Neural progenitor cell (in vitro differentiated cells): ENCODE results near the gene PFDN4.

Source experiments
- EZH2 ChIP-seq: fragments of 200-600 bp; sonication (generic); IDR thresholded peaks from 2 replicates; pipeline ENCODE4 v1.6.1; 2017; ENCODE audit warnings: antibody characterized with exemption, mild to moderate bottlenecking, moderate library complexity
- EZH2phosphoT487 ChIP-seq: fragments of 200-600 bp; sonication (generic); IDR thresholded peaks from 2 replicates; pipeline ENCODE4 v1.6.1; 2017; ENCODE audit warnings: antibody characterized with exemption
- TF ChIP-seq, protein P1 (sequence below): fragments of 200-600 bp; sonication (generic); IDR thresholded peaks from 2 replicates; pipeline ENCODE4 v1.5.1; 2017; ENCODE audit warnings: antibody characterized with exemption, mild to moderate bottlenecking

DNA sequence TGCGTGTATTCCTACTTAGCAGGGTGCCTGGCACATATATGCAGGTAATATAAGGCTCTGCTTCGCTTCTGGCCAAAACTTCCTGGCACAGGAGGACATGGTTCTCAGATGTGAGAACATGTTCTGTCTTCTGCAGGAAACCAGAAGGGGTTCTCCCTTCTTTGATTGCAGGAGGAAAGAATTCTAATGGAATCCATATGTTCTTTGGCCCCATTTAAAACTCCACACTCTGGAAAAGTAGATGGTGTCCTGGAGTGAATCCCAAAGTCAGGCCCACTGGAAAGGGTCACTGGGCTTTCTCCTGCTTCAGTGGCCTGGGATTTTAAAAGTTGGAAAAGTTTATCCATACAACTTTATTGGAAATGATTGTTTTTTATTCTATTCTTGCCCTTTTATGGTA lies 17.7 kb upstream of the PFDN4 start:
- TF ChIP-seq, protein P1, sequence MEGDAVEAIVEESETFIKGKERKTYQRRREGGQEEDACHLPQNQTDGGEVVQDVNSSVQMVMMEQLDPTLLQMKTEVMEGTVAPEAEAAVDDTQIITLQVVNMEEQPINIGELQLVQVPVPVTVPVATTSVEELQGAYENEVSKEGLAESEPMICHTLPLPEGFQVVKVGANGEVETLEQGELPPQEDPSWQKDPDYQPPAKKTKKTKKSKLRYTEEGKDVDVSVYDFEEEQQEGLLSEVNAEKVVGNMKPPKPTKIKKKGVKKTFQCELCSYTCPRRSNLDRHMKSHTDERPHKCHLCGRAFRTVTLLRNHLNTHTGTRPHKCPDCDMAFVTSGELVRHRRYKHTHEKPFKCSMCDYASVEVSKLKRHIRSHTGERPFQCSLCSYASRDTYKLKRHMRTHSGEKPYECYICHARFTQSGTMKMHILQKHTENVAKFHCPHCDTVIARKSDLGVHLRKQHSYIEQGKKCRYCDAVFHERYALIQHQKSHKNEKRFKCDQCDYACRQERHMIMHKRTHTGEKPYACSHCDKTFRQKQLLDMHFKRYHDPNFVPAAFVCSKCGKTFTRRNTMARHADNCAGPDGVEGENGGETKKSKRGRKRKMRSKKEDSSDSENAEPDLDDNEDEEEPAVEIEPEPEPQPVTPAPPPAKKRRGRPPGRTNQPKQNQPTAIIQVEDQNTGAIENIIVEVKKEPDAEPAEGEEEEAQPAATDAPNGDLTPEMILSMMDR: no peak
- no peak for TF ChIP-seq EZH2
- TF ChIP-seq EZH2phosphoT487: no peak
